Hematopoietic multipotent progenitor cell treated with erythropoietin and hydrocortisone succinate and interleukin-3 and kit ligand, for 8 days (in vitro differentiated cells): ENCODE measurements around the gene REEP6.
"Not testable (repeated sequence)": the region's sequence is repeated elsewhere in the genome, so short reads cannot be mapped to it uniquely, and the experiment has no call there.

Experiments
- DNase-seq: peaks from one replicate; pipeline ENCODE4 v3.0.0-alpha.2; 2015

REEP6 gene

GRCh38 chr19:1492474-1493006, 1.6 kb downstream of the REEP6 start:
- no peak for DNase-seq

DNA sequence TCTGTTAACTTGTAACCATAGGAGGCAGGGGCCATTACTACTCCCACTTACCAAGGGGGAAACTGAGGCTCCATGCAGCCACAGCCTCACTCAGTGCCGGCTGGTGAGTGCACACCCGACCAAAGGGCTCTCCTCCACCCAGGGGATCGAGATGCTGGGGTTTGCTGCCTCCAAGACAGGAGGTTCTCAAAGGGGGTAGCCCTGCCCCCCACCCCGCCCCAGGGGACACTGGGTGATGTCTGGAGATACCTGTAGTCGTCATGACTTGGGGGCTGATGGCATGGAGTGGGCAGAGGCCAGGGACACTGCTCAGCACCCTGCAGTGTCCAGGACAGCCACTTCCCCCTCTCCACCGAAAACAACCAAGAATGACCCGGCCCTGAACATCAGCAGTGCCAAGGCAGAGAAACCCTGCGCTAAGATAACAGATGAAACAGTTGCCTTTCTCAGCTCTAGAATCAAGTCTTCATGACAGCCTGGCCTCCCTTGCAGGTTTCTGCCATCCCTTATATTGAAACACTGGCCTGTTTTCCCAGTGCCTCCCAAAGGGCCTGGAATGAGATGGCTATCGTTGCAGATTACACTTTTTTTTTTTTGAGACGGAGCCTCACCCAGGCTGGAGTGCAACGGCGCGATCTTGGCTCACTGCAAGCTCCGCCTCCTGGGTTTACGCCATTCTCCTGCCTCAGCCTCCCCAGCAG, 3.3 kb downstream of the REEP6 start:
- DNase-seq = no peak

GRCh38 chr19:1495051-1495798, 4.2 kb downstream of the REEP6 start:
- DNase-seq = no peak

DNA sequence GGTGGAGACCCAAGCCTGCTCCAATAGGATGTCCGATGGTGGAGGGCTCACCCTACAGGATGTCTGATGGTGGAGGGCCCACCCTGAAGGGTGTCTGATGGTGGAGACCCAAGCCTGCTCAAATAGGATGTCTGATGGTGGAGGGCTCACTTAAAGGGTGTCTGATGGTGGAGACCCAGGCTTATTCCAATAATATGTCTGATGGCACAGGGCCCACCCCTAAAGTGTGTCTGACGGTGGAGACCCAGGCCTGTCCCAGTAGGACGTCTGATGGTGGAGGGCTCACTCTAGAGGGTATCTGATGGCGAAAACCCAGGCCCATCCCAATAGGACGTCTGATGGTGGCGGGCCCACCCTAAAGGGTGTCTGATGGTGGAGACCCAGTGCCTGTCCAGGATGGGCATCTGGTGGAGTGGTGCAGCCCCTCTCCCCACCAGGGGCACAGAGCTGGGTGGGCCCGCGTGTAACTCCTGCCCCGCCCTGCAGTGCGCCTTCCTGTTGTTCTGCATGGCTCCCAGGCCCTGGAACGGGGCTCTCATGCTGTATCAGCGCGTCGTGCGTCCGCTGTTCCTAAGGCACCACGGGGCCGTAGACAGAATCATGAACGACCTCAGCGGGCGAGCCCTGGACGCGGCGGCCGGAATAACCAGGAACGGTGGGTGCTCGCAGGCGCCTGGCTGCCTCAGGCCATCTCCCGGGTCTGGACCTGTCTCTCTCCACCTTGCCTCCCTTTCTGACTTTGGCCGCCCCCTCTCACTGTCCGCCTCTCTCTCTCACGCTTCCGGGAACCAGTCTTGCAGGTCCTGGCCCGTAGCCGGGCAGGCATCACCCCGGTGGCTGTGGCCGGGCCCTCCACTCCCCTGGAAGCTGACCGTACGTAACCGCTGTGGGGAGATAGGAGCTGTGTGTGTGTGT, 5.1 kb downstream of the REEP6 start:
- DNase-seq = no peak

DNA sequence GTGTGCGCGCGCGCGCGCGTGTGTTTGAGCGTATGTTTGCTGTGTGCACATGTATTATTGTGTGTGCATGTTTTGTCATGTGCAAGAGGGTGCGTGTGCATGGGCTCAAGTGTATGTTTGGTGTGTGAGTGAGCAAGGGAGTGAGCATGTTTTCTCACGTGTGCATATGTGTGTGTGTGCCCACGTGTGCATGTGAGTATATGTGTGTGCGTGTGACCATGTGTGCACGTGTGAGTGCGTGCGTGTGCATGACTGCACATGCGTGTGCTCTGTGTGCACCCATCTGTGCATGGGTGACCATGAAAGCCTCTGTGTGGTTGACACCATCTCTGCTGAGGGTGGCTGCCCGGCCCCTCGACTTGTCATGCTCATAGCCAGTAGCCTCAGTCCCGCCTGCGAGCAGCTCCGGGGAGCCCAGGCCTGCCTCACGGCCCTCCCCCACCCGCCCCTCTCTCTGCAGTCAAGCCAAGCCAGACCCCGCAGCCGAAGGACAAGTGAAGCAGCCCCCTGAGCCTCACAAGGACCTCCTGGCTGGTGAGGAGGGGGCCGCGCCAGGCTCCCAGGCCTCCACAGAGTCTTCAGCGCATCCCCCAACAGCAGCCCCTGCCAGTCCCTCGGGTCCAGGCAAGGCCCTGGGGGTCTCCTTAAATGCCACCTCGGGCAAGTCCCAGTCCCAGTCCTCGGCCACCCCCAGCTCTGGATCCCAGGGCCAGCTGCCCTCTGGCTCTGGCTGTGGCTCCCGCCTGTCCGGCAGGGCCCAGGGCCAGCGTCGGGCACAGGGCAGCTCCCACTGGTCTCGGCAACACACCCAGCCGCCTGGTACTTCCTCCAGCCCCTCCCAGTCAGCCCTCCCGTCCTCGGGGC, 6.0 kb downstream of the REEP6 start:
- no peak for DNase-seq

- no peak for DNase-seq
These were observed 6.7 kb downstream of the REEP6 start for GRCh38 chr19:1497578-1498235.

GRCh38 chr19:1499231-1499630, 8.2 kb downstream of the REEP6 start:
- not testable (repeated sequence) for DNase-seq

- no peak for DNase-seq
These were observed 10.2 kb downstream of the REEP6 start for GRCh38 chr19:1501200-1501595.

DNA sequence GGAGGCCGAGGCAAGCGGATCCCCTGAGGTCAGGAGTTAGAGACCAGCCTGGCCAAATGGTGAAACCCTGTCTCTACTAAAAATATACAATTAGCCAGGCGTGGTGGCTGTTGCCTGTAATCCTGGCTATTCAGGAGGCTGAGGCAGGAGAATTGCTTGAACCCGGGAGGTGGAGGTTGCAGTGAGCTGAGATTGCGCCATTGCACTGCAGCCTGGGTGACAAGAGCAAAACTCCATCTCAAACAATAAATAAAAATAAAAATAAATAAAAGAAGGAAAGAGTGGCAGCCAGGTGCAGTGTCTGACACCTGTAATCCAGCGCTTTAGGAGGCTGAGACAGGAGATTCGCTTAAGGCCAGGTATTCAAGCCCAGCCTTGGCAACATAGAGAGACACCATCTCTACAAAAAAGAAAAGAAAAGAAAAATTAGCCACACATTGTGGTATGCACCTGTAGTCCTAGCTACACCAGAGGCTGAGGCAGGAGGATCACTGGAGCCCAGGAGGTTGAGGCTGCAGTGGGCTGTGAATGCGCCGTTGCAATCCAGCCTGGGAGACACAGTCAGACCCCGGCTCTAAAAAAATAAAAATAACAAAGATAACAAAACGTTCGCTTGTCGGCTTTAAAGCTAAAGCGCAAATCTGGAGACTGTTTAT, 11.6 kb downstream of the REEP6 start:
- DNase-seq = no peak

GRCh38 chr19:1503089-1503924, 12.3 kb downstream of the REEP6 start:
- DNase-seq = peak; percentile 63

- no peak for DNase-seq
These were observed 13.2 kb downstream of the REEP6 start for GRCh38 chr19:1503925-1504773.

- no peak for DNase-seq
These were observed 14.0 kb downstream of the REEP6 start for GRCh38 chr19:1505012-1505411.

- DNase-seq = no peak
These were observed 15.3 kb downstream of the REEP6 start for GRCh38 chr19:1505991-1506881.

DNA sequence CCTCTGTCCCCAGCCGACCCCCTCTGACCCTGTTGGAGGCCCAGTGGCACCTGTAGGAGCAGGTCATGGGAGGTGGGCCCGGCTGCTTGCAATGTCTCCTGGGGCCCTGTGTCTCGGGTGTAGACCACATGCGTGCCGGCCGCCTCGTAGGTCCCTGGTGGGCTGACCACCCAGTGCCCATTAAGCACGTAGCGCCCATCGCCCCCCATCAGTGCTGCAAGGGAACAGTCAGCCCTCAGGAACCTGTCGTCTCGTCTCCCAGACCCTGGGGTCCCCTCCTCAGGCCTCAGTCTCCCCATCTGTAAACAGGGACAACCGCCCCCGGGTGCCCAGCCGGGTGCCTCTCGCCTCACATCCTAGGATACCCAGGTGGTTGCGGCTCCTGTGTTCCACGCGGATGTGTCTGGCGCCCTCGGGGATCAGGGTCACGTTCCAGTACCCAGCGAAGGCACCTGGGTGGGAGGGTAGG, 16.2 kb downstream of the REEP6 start:
- no peak for DNase-seq

DNA sequence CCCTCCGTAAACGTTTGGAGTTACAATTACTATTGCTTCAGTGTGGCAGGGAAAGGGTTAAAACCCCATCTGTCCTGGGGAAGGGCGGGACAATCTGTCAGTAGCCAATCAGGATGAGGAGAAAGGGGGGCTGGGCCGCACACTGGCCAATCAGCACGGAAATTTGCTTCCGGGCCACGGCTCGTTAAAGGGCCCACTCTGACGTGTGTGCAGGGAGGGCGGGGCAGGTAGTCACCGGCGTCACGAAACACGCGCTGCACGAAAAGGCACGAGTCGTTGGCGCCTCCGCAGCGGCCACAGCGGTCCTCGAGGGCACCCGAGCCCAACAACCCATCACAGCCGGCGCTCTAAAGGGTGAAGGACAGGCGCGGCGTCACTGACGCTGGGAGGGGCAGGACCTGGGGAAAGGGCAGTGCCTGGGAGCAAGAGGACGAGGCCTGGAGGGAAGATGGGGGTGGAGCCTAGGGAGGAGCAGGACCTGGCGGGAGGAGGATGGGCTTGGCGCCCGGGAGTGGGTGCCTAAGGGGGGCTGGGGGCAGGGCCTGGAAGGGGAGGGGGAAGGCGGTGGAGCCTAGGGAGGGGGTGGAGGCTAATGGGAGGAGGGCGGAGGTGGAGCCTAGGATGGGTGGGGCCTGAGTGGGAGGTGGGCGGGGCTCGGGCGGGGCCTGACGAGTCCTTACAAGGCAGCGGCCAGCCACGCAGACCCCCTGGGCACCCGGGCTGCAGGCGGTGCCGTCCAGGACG, 17.0 kb downstream of the REEP6 start:
- peak; percentile 92 for DNase-seq

GRCh38 chr19:1508507-1508856, 17.5 kb downstream of the REEP6 start:
- DNase-seq = no peak
